Uterus (tissue), 2 donors: ENCODE measurements around the gene YIF1B.

Source experiments
- POLR2A ChIP-seq, 2 donors: fragments of 450-650 bp; IDR thresholded peaks; one replicate each; pipeline ENCODE4 v1.6.1; 2016; ENCODE audit warnings: antibody characterized with exemption in 2 of 2, mild to moderate bottlenecking in 1 of 2, moderate library complexity in 1 of 2
- TF ChIP-seq, protein P1 (sequence below), 4 experiments: fragments of 200-600 bp in 2 of 4; fragments of 450-650 bp in 2 of 4; sonication (generic) in 2 of 4; IDR thresholded peaks; one replicate each; pipeline ENCODE4 v1.5.1; 2016 to 2019; ENCODE audit warnings: antibody characterized with exemption in 4 of 4, mild to moderate bottlenecking in 2 of 4, moderate library complexity in 1 of 4

DNA sequence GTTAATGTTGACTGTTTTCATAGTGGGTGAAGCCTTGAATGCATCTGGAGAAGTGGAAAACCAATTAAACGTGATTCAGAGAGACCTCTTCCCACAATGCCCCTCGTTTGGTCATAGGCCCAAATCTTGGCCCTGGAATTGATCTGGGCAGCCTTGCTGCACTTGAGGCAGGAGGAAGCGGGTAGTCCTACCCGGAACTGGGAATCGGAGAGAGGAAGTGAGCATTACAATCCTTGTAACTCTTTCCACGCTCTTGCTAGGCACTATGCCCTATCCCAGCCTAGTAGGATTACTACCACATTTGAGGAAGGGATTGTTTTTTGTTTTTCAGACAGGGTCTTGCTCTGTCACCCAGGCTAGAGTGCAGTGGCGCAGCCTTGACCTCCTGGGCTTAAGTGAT is 7.5 kb upstream of the YIF1B start:
- TF ChIP-seq, protein P1, sequence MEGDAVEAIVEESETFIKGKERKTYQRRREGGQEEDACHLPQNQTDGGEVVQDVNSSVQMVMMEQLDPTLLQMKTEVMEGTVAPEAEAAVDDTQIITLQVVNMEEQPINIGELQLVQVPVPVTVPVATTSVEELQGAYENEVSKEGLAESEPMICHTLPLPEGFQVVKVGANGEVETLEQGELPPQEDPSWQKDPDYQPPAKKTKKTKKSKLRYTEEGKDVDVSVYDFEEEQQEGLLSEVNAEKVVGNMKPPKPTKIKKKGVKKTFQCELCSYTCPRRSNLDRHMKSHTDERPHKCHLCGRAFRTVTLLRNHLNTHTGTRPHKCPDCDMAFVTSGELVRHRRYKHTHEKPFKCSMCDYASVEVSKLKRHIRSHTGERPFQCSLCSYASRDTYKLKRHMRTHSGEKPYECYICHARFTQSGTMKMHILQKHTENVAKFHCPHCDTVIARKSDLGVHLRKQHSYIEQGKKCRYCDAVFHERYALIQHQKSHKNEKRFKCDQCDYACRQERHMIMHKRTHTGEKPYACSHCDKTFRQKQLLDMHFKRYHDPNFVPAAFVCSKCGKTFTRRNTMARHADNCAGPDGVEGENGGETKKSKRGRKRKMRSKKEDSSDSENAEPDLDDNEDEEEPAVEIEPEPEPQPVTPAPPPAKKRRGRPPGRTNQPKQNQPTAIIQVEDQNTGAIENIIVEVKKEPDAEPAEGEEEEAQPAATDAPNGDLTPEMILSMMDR (IDR thresholded peaks at IDR 0.05) = no peak
- no peak for TF ChIP-seq POLR2A (IDR thresholded peaks at IDR 0.05)
